HFF-Myc (cell line): ENCODE results near the gene CAMTA1.

Source experiments
- DNase-seq: peaks from one replicate; pipeline ENCODE4 v3.0.0-alpha.2; 2011; ENCODE audit warnings: low read depth; ENCODE audit errors: extremely low read depth
- H3K4me3 ChIP-seq: replicated peaks from 2 replicates; pipeline ENCODE4 v1.5.1; 2011; ENCODE audit warnings: low read depth, mild to moderate bottlenecking, control low read depth, low read length
- TF ChIP-seq, protein P1 (sequence below): IDR thresholded peaks from 2 replicates; pipeline ENCODE4 v1.5.1; 2012; ENCODE audit warnings: mild to moderate bottlenecking, low read depth, low read length, control low read depth; ENCODE audit errors: missing control alignments

The CAMTA1 gene

DNA sequence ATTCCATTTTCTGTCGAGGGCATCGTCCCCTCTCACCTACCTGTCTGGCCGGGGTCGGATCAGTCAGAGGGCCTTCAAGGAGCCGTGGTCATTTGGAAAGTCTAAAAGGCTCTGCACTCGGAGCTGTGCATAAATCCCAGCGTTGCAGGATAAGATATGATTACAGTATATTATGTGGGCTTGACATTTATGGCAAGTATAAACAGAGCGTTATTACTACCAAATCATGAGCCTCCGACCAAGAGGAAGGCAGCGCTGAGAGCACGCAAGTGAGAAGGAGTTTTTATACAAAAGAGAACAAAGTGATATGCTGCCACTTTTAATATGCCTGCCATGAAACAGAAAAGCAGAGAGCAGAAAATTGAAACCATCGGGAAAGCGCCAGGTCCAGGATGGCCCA lies 566.4 kb downstream of the CAMTA1 start:
- H3K4me3 ChIP-seq = no peak overlapping the region
- TF ChIP-seq, protein P1, sequence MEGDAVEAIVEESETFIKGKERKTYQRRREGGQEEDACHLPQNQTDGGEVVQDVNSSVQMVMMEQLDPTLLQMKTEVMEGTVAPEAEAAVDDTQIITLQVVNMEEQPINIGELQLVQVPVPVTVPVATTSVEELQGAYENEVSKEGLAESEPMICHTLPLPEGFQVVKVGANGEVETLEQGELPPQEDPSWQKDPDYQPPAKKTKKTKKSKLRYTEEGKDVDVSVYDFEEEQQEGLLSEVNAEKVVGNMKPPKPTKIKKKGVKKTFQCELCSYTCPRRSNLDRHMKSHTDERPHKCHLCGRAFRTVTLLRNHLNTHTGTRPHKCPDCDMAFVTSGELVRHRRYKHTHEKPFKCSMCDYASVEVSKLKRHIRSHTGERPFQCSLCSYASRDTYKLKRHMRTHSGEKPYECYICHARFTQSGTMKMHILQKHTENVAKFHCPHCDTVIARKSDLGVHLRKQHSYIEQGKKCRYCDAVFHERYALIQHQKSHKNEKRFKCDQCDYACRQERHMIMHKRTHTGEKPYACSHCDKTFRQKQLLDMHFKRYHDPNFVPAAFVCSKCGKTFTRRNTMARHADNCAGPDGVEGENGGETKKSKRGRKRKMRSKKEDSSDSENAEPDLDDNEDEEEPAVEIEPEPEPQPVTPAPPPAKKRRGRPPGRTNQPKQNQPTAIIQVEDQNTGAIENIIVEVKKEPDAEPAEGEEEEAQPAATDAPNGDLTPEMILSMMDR = no peak
- DNase-seq = no peak

DNA sequence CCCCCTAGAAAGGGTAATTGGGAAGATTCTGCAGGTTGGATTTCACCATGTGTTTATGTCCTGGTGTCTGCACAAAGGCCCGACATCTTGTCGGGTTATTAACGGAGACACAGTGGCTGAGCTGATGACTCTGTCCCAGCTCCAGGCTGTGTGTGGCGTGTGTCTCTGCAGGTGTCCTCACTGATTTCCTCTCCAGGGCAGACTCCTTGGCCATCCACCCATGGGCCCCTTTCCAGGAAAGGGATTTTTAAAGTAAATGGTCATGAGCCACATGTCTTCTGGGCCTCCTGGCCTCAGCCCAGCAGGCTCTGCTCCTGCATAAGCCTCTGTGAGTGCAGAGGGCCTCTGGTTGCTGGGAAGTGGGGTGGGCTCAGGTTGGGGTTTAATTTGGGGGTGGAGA lies 567.1 kb downstream of the CAMTA1 start:
- H3K4me3 ChIP-seq = no peak overlapping the region
- TF ChIP-seq, protein P1 = no peak
- DNase-seq = no peak

DNA sequence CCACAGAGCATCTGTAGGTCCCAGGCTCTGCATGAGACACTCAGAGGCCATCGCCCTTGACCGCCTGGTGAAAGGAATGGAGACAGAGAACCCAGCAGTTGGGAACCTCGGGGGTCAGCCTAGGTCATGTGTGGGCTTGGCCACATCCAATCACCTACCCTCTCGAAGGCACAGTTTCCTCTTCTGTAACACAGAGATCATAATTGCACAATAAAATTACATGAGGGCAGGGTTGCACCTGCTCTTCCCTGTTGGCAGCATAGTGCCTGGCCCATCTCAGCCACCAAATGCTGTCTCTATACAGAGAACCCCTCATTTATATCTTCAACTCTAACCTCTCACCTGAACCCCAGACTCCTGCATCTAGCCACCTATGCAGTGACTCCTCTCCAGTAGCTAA lies 567.7 kb downstream of the CAMTA1 start:
- no peak overlapping the region for H3K4me3 ChIP-seq
- DNase-seq = no peak

DNA sequence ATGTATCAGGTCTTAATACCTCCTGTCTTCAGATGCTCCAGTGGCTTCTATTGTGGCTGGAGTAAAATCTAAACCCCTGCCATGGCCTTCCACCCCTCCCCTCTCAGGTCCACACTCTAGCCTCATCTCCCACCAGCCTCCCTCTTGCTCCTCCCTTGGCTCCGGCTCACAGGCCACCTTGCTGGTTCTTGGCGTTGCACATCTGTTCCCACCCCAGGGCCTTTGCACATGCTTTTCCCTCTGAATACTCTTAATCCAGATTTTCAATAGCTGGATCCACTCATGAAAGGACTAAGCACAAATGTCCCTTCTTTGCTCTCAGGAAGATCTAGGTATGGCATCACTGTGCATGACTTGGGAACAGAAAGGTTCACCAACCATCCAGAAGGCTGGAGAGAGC lies 570.4 kb downstream of the CAMTA1 start:
- DNase-seq = no peak
- TF ChIP-seq, protein P1 = no peak

More for the DNA sequence above, 567.7 kb downstream of the CAMTA1 start:
- TF ChIP-seq, protein P1 = no peak

DNA sequence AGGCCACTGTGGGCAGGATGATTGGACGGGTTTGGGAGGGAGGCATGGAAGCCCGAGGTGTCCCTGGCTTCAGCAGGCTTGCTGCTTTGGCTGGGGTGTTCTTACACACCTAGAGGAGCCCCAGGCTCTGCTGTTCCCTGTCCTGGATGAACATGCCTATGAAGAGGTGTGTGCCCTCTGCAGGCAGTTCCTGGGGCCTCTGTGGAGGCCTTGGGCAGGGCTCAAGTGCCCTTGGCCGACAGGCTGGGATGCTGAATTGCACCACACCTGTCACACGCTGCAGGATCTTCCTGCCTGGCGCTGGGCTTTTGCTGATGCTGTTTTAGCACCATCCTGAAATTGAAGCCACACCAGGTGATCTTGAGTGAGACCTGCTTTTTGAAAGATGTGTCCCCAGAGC lies 570.8 kb downstream of the CAMTA1 start:
- no peak for DNase-seq
- TF ChIP-seq, protein P1 = no peak

More for the DNA sequence above, 570.4 kb downstream of the CAMTA1 start:
- no peak overlapping the region for H3K4me3 ChIP-seq

DNA sequence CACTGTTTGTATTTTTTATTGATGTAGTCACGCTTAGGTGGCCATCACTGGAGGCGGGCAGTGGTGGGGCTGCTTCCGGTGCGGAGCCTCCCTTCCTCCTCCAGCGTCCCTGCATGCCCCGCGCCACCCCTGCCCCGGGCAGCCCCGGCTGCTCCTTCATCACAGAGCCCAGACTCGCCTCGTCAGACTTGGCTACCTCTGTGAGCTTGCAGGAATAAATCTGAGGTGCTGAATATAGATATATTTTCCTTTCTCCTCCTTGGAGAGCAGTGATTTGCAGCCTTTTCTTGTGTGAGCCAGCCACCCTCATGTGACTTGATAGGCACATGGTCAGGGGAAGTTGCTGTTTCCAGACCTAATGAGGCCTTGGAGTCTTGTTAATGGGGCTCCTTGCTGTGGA lies 573.2 kb downstream of the CAMTA1 start:
- TF ChIP-seq, protein P1 = no peak
- no peak for DNase-seq

More for the DNA sequence above, 570.8 kb downstream of the CAMTA1 start:
- H3K4me3 ChIP-seq = no peak overlapping the region

DNA sequence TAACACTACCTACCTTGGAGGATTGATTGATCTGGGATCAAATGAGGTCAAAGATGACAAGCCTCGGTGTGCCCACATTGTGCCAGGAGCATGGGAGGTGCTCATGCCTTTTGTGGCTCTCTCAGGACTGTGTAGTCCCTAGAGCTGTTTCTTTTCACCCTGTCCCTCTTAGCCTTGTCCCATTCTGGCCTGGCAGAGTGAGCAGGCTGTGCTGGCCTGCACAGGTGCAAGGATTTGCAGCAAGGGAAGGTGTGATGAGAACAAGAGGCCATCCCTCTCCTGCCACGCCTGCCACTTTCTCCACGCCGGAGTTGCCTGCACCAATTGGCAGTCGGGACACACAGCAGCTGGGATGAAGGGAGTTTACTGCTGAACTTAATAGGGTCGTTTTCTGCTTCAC lies 575.3 kb downstream of the CAMTA1 start:
- H3K4me3 ChIP-seq = no peak overlapping the region
- TF ChIP-seq, protein P1 = no peak
- DNase-seq = no peak

More for the DNA sequence above, 573.2 kb downstream of the CAMTA1 start:
- no peak overlapping the region for H3K4me3 ChIP-seq
